Astrocyte of the spinal cord (primary cell): ENCODE measurements around the gene SMOC2.

Experiments used
- DNase-seq: peaks from one replicate; pipeline ENCODE4 v3.0.0; 2011; ENCODE audit warnings: low read depth, low spot score
- H3K4me3 ChIP-seq: 2 replicates; pipeline ENCODE4 v1.5.1; 2011; ENCODE audit warnings: low read depth, mild to moderate bottlenecking, low read length, moderate library complexity
- in situ Hi-C: cut with HindIII; loops from 2 replicates; pipeline ENCODE4 v1.10.0; 2017; ENCODE audit warnings: low sequenced_read_pairs
- TF ChIP-seq, protein P1 (sequence below): IDR thresholded peaks from 2 replicates; pipeline ENCODE4 v1.5.1; 2012; ENCODE audit warnings: low read depth, mild to moderate bottlenecking, low read length, inconsistent platforms

SMOC2 gene

GRCh38 chr6:168683621-168684020, 242.6 kb downstream of the SMOC2 start:
- no peak overlapping the region for H3K4me3 ChIP-seq
- TF ChIP-seq, protein P1, sequence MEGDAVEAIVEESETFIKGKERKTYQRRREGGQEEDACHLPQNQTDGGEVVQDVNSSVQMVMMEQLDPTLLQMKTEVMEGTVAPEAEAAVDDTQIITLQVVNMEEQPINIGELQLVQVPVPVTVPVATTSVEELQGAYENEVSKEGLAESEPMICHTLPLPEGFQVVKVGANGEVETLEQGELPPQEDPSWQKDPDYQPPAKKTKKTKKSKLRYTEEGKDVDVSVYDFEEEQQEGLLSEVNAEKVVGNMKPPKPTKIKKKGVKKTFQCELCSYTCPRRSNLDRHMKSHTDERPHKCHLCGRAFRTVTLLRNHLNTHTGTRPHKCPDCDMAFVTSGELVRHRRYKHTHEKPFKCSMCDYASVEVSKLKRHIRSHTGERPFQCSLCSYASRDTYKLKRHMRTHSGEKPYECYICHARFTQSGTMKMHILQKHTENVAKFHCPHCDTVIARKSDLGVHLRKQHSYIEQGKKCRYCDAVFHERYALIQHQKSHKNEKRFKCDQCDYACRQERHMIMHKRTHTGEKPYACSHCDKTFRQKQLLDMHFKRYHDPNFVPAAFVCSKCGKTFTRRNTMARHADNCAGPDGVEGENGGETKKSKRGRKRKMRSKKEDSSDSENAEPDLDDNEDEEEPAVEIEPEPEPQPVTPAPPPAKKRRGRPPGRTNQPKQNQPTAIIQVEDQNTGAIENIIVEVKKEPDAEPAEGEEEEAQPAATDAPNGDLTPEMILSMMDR = no peak
- in situ Hi-C loops = no loop called here
- DNase-seq = no peak

- H3K4me3 ChIP-seq = no peak overlapping the region
- TF ChIP-seq, protein P1 = no peak
- no peak for DNase-seq
- in situ Hi-C loops = no loop called here
Observed at GRCh38 chr6:168684471-168684870, 243.5 kb downstream of the SMOC2 start.

DNA sequence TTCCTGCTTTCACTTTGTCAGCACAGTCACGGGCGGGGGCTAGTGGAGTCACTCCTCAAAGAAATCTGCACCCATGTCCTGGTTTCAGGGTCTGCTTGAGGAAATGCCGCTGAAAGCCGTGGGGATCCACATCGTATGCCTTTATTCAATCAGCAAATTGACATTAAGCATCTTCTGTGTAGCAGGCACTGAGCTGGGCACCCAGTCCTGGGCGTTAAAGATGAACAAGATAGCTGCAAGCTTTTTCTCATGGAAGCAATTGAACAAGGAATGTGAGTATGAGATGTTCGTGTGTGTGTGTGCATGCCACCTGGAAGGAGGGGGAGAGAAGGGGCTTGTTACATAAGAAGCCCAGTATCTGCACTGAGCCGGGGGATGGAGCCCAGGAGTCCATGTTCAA, 243.9 kb downstream of the SMOC2 start:
- TF ChIP-seq, protein P1 = no peak
- in situ Hi-C loops = no loop called here
- DNase-seq = no peak

DNA sequence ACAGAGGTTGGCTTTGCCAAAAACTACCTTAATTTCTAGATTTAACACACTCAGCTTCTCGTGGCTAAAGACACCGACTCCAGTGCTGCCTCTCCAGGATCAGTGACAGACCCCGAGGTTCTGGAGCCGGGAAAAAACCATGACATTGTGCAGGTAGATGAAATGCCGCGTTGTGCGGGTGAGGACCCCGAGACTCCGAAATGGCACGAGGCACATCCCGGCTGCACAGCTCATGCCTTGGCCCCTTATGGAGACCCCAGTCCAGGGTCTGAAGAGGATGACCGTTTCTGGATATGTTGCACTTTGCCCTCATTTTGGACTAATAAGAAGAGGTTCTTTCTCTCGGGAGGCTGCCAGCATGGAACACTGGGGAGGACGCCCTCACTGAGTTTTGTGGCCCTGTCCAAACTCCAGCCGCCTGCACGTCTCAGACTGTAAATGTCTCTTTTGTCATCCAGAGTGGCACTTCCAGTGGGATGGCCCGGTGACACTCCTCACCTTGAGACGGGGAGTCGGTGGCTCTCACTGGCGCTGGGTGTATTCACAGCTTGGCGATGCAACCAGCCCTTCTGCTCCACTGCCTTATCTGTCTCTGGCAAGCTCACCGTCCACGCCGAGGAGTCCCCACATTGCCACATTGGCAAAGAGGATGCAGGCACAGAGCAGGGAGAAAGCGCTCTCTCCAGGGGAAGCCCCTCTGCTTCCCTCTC, 245.2 kb downstream of the SMOC2 start:
- DNase-seq = no peak
- TF ChIP-seq, protein P1 = no peak
- in situ Hi-C loops = no loop called here
- no peak overlapping the region for H3K4me3 ChIP-seq

More for the DNA sequence above, 243.9 kb downstream of the SMOC2 start:
- no peak overlapping the region for H3K4me3 ChIP-seq

GRCh38 chr6:168686831-168687730, 246.1 kb downstream of the SMOC2 start:
- TF ChIP-seq, protein P1 = no peak
- no peak for DNase-seq
- H3K4me3 ChIP-seq = no peak overlapping the region
- in situ Hi-C loops = no loop called here

GRCh38 chr6:168690271-168690670, 249.3 kb downstream of the SMOC2 start:
- no peak for DNase-seq
- TF ChIP-seq, protein P1 = no peak
- no peak overlapping the region for H3K4me3 ChIP-seq
- in situ Hi-C loops = no loop called here
